ENCODE data around the gene TYW1.
"Not testable (repeated sequence)": the region's sequence is repeated elsewhere in the genome, so short reads cannot be mapped to it uniquely, and the experiment has no call there.

DNA sequence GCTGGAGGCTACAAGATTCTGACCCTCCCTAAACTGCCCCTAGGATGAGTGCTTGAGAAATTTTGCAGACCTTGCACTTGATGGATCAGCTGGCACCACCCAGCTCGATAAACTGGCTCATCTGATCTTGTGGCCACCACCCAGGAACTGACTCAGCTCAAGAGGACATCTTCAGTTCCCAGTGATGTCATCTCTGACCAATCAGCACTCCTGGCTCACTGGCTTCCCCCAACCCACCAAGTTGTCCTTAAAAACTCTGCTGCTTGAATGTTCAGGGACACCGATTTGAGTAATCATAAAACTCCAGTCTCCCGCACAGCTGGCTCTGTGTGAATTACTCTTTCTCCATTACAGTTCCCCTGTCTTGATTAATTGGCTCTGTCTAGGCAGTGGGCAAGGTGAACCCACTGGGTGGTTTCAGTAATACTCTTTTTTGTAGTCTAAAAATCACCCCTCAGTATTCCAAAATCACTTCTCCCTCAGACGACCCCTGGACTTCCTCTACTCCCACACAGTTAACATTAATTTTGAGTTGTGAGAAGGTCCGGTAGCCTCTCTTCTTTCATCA is 229.8 kb downstream of the TYW1 start:
- TF ChIP-seq HDGF (IDR thresholded peaks at IDR 0.05; ENCODE audit: borderline replicate concordance); TARDBP (IDR thresholded peaks at IDR 0.05); FOXM1 (IDR thresholded peaks at IDR 0.05; ENCODE audit: borderline replicate concordance); BHLHE40 (IDR thresholded peaks at IDR 0.05; ENCODE audit: borderline replicate concordance); SUZ12 (IDR thresholded peaks at IDR 0.05); SP1 (IDR thresholded peaks at IDR 0.05); ARNT (IDR thresholded peaks at IDR 0.05); CTBP1 (IDR thresholded peaks at IDR 0.05; ENCODE audit: borderline replicate concordance): not testable (repeated sequence)
